Uterus (tissue), 4 donors: ENCODE results near the gene RRP36. TPM values are rescaled to one million over a fixed set of nuclear protein-coding genes. Genes with fewer than 3 reads are reported as not detected.
A peak's percentile ranks its signal among the peaks of the same experiment; 100 is the strongest.

Source experiments
- DNase-seq, 2 donors: peaks; one replicate each; pipeline ENCODE4 v3.0.0-alpha.2; 2019 to 2020
- H3K27ac ChIP-seq, 2 donors: fragments of 200-600 bp; sonication (generic); 1 replicate in 1 of 2; 2 replicates in 1 of 2; pipeline ENCODE4 v1.5.1; 2016 to 2018
- H3K27me3 ChIP-seq, 2 donors: fragments of 200-600 bp; sonication (generic); one replicate each; pipeline ENCODE4 v1.5.1; 2018 to 2019; ENCODE audit warnings: control low read depth in 1 of 2
- H3K36me3 ChIP-seq, 2 donors: fragments of 200-600 bp; sonication (generic); one replicate each; pipeline ENCODE4 v1.5.1; 2019; ENCODE audit warnings: control low read depth in 1 of 2
- H3K4me1 ChIP-seq, 2 donors: fragments of 200-600 bp; sonication (generic); one replicate each; pipeline ENCODE4 v1.5.1; 2018 to 2019; ENCODE audit warnings: control low read depth in 1 of 2
- H3K4me3 ChIP-seq, 2 donors: fragments of 200-600 bp; sonication (generic); 1 replicate in 1 of 2; 2 replicates in 1 of 2; pipeline ENCODE4 v1.5.1; 2018 to 2019; ENCODE audit warnings: mild to moderate bottlenecking in 1 of 2
- H3K9me3 ChIP-seq, 2 donors: fragments of 200-600 bp; sonication (generic); one replicate each; pipeline ENCODE4 v1.5.1; 2019; ENCODE audit warnings: control low read depth in 1 of 2
- POLR2A ChIP-seq, 2 donors: fragments of 450-650 bp; IDR thresholded peaks; one replicate each; pipeline ENCODE4 v1.6.1; 2016; ENCODE audit warnings: antibody characterized with exemption in 2 of 2, mild to moderate bottlenecking in 1 of 2, moderate library complexity in 1 of 2
- intact Hi-C: fragments of 100-400 bp; cut with DNase I; formaldehyde crosslinking; loops from one replicate; pipeline ENCODE4 v1.15.1; 2023; ENCODE audit warnings: low total_unique reads
- total RNA-seq, 4 donors: library from RNA; depleted of rRNA in 3 of 4; stranded (reverse); fragments of >200 nt in 3 of 4; gene quantifications; one replicate each; pipeline versions ENCODE4 v1.1.0 to v1.2.4, GENCODE V29; 2014 to 2023
- TF ChIP-seq, protein P1 (sequence below), 4 experiments: fragments of 200-600 bp in 2 of 4; fragments of 450-650 bp in 2 of 4; sonication (generic) in 2 of 4; IDR thresholded peaks; one replicate each; pipeline ENCODE4 v1.5.1; 2016 to 2019; ENCODE audit warnings: antibody characterized with exemption in 4 of 4, mild to moderate bottlenecking in 2 of 4, moderate library complexity in 1 of 4
- donor health status: DM: yes; HTN: yes; CAD: no.

Gene RRP36, protein sequence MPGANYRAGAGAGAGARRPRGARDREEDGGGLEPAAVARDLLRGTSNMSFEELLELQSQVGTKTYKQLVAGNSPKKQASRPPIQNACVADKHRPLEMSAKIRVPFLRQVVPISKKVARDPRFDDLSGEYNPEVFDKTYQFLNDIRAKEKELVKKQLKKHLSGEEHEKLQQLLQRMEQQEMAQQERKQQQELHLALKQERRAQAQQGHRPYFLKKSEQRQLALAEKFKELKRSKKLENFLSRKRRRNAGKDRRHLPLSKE
- 10 to 100 TPM; 30.5 to 57.2 (median 45.9) TPM for total RNA-seq

DNA sequence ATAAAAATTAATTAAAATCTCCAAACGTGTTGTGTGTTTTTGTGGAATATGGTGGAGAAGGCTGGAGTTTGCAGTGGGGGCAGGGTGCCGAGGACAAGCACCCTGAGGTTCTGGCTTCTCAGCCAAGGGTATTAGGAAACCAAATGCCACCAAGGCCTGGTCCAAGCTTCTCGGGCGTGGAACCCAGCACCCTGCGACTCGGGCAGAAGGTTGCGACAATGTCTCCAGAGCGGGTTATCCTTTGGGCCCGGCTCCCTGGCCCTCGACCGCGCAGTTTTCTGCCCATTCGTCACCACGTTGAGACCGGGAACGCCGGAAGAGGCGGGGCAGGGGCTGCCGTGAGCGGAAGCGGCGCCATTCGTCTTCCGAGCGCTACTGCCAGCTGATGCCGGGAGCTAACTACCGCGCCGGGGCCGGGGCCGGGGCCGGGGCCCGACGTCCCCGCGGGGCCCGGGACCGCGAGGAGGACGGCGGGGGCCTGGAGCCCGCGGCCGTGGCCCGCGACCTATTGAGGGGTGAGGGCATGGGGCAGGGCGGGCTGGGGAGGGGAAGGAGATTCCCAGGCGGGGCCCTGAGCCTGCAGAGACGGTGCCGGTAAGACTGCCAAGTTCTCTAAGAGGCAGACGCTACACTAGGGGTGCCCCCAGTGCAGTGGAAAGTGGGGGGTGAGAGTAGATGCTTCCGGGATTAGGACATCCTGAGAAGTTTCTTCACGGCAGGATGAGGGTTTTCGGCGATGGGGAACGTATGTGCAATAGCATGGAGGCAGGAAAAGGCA, at the start of gene RRP36:
Gene RRP36, plus strand, starts transcription at position 354 of the 778 bp plus-strand sequence. Its CDS starts 32 bp downstream, at position 386.
- Histone ChIP-seq H3K4me1 (peaks cover 0 to 14% of the 10 kb centered on the region in 2 donors), H3K36me3 (no peaks in the 10 kb centered on the region), H3K27ac (peak within 1 kb of the TSS; percentile 84 to 85), H3K9me3 (no peaks in the 10 kb centered on the region), H3K27me3 (no peaks in the 10 kb centered on the region), H3K4me3 (peak within 1 kb of the TSS; percentile 64 to 87)
- TF ChIP-seq, protein P1, sequence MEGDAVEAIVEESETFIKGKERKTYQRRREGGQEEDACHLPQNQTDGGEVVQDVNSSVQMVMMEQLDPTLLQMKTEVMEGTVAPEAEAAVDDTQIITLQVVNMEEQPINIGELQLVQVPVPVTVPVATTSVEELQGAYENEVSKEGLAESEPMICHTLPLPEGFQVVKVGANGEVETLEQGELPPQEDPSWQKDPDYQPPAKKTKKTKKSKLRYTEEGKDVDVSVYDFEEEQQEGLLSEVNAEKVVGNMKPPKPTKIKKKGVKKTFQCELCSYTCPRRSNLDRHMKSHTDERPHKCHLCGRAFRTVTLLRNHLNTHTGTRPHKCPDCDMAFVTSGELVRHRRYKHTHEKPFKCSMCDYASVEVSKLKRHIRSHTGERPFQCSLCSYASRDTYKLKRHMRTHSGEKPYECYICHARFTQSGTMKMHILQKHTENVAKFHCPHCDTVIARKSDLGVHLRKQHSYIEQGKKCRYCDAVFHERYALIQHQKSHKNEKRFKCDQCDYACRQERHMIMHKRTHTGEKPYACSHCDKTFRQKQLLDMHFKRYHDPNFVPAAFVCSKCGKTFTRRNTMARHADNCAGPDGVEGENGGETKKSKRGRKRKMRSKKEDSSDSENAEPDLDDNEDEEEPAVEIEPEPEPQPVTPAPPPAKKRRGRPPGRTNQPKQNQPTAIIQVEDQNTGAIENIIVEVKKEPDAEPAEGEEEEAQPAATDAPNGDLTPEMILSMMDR (IDR thresholded peaks at IDR 0.05) = no peak
- TF ChIP-seq POLR2A (IDR thresholded peaks at IDR 0.05) = peak in 1 of 2 donors; percentile 41
- intact Hi-C loops = no loop called here
- DNase-seq = peak; percentile 66 to 79

DNA sequence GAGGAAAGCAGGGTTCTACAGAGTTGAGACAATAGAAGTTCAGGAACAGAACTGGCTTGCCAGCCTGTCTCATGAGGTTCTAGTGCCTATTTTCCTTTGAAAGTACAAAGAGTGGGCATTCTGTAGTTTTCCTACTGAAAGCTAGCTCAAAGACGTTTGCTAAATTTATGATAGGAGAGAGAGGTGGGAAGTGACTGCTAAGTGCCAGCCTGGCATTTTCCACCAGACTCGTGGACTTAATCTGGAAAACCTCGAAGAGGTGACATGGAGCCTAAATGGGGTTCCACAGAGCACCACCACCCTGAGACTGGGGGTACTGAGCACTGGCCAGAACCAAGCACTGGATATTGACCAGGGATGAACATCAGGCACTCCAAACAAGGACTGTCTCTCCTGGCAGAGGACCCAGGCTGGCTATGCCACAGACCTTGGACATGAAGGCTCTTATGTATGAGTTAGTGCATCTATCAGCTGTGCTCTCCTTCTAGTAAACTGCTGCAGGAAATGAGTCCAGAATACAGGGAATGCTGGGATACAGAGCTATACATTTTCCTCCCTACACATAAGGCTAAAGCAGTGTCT, 49.6 kb upstream of the RRP36 start:
- no peaks in the 10 kb centered on the region for H3K36me3 ChIP-seq
- intact Hi-C loops = no loop called here

DNA sequence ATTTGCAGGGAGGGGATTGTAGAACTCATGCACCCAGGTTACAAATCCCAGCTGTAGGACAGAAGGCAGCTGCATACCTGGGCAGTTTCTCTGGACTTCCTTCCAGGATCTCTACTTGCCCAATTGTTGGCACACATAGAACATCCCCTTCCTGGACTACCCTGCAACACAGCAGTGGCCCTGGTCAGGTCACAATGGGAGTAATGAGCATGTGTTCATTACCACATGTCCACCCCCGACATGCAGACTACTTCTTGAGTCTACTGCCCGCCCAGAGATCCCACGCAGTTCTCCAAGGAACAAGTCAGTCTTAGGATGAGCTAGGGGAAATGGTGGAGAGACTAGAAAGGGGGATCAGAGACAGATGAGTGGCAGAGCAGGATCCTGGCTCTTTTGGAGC, 47.5 kb upstream of the RRP36 start:
- intact Hi-C loops = no loop called here
- peaks cover 0 to 7% of the 10 kb centered on the region in 2 donors for H3K4me1 ChIP-seq
- no peaks in the 10 kb centered on the region for H3K36me3 ChIP-seq
- no peak for DNase-seq
- no peaks in the 10 kb centered on the region for H3K27me3 ChIP-seq
- no peak for TF ChIP-seq POLR2A (IDR thresholded peaks at IDR 0.05)
- TF ChIP-seq, protein P1 (IDR thresholded peaks at IDR 0.05) = no peak
- H3K9me3 ChIP-seq = no peaks in the 10 kb centered on the region
- no peak overlapping the region for H3K27ac ChIP-seq
- no peak overlapping the region for H3K4me3 ChIP-seq

More for the DNA sequence above, 49.6 kb upstream of the RRP36 start:
- no peak overlapping the region for H3K27ac ChIP-seq
- no peaks in the 10 kb centered on the region for H3K9me3 ChIP-seq
- H3K4me3 ChIP-seq = no peak overlapping the region
- no peak for DNase-seq
- no peaks in the 10 kb centered on the region for H3K27me3 ChIP-seq
- TF ChIP-seq, protein P1 (IDR thresholded peaks at IDR 0.05) = no peak
- TF ChIP-seq POLR2A (IDR thresholded peaks at IDR 0.05) = no peak
- H3K4me1 ChIP-seq = no peaks in the 10 kb centered on the region

DNA sequence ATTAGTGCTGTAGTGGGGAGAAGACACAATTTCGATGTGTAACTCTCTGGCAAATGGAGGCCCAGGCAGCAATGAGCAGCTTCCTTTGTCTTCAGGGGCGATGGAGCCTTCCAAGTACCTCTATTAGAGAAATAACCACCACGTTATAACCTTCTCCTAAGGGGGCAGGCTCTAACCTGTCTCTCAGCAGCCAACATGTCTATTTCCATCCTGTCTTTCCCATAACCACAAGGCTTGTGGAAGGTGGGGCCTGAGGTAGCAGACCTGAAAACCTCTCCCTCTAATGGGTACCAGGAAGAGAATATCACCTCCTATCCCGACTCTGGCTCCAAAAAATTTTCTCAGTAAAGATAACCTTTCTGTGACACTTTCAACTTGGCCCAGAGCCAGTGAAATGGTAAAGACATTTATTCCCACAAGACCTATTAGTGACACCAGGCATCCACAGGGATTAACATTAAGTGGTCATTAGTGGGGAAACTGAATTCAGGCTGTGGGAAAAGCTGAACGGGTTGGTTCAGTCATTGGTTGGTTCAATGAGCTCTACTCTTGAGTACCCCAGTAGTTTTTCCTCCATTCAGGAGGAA, 46.4 kb upstream of the RRP36 start:
- Histone ChIP-seq H3K4me1 (peaks cover 0 to 7% of the 10 kb centered on the region in 2 donors), H3K27me3 (no peaks in the 10 kb centered on the region), H3K36me3 (no peaks in the 10 kb centered on the region), H3K27ac (no peak overlapping the region), H3K4me3 (no peak overlapping the region), H3K9me3 (no peaks in the 10 kb centered on the region)
- DNase-seq = no peak
- TF ChIP-seq, protein P1 (IDR thresholded peaks at IDR 0.05) = no peak
- TF ChIP-seq POLR2A (IDR thresholded peaks at IDR 0.05) = no peak
- intact Hi-C loops = no loop called here
